GM19035 (cell line): ENCODE results near the gene SIAH2.
A peak's percentile ranks its signal among the peaks of the same experiment; 100 is the strongest.

Source experiments
- ATAC-seq: cut with Tn5 transposase; IDR thresholded peaks from one replicate; pipeline ENCODE4 v1.9.1; 2021; ENCODE audit not compliant: unreplicated experiment

SIAH2 gene

GRCh38 chr3:150775001-150775599 is 12.1 kb upstream of the SIAH2 start:
- ATAC-seq = no peak

GRCh38 chr3:150773616-150774192 is 10.7 kb upstream of the SIAH2 start:
- ATAC-seq = no peak

- no peak for ATAC-seq
Observed at GRCh38 chr3:150771600-150771999, 8.6 kb upstream of the SIAH2 start.

GRCh38 chr3:150770681-150771080 is 7.7 kb upstream of the SIAH2 start:
- no peak for ATAC-seq

- no peak for ATAC-seq
Observed at GRCh38 chr3:150766742-150767141, 3.8 kb upstream of the SIAH2 start.

DNA sequence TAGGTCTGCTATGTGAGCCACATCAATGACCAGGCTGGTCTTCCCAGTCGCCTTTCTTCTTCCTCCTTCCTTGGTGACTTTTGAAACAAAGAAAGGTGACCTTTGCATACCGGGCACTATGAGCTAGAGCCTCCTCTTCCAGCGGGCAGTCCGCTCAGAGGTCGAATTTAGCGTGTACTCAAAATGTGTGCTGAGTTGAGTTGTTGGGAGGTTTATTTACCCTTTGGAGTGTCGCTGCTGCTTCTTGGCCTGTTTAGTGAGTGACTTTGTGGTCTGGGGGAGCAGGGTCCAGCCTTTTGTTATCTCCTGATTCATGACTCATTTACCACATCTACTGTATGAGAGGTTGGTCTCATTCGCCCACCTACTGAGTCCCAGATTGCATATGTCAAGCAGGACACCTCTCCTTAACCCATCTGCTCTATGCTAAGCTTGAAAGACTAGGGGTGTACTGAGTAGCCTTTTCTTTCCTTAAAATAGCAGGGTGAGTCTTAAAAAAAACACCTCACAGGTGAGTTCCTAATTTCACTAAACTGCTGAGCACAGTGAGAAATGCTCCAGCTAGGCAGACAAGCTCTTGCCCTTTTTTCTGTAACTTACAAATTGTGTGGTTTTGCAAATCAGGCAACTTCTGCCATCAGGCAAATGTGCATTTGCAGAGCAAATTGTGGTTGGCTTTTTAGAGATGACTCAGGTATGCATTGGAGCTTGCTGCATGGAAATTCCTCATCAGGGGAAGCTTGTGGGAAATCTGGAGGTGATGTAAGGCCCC is 3.2 kb upstream of the SIAH2 start:
- peak; percentile 21 for ATAC-seq

DNA sequence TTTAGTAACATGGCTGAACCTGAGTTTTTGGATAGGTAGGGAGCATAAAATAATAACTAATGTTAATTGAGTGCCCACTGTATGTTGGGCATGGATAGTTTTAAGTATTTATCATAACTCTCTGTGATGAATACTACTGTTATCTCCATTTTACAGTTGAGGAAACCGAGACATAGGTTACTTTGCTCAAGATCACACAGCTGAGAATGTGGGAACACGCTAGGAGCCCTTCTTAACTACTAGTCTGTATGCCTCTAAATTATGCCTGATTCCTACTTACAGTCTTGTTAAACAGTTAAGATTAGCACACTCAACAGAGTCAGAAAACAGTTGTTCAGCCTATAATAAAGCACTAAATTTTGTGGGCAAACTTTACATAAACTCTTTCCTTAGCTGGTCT is 2.0 kb upstream of the SIAH2 start:
- no peak for ATAC-seq

DNA sequence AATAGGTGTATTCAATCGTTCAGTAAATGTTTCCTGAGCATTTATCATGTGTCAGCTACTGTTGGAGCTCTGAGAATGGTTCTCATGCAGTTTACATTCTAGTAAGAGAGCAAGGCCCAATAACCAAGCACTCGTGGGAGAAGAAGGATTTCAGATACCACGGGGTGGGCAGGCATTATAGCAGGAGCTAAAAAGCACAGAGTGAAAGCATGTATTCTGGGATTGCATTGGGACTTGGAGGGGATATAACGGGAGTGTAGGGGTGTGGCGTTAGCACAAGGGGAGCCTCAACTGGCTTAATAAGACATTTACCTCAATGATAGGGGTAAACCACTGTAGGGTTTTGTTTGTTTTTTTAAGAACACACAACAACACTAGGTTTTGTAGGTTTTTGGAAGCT is 1.6 kb upstream of the SIAH2 start:
- ATAC-seq = no peak

GRCh38 chr3:150763841-150764483 is 993 bp upstream of the SIAH2 start:
- peak; percentile 9 for ATAC-seq

GRCh38 chr3:150762662-150763121 is 277 bp downstream of the SIAH2 start:
- ATAC-seq = peak; percentile 2

DNA sequence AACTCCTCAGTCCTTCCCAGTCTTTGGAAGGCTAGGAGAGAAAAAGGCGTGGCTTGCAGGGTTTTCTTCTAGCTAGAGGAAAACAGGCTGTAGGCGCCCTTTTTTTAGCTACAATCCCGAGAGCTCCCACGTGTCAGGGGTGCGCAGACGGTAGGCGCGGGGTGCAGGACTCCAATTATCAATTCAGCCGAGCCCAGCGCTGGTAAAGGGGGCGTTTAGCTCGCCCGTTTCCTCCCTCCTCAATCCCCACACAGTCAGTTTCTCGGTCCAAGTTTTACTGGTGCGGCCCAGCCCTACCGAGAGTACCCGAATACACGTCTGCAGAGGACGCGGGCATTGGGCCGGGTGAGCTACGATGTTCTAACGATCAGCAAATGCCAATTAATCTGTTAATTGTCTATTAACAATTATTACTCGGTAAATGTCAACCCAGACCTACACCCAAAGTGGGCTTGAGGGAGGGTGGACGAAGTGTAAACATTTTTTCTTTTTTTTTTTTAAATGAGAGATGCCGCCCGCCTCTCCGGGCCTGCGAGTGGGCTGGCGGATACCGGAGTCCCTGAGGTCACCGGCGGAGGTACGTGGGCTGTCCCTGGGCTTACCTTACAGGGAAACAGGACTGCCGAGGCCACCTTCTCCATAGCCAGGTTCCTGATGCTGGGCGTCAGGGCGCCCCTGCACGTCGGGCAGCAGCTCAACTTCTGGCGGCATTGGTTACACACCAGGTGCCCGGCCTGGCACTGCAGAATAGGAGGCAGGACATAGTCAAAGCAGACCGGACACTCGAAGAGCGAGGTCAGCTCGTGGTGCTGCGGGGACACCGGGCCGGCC is 923 bp downstream of the SIAH2 start:
- no peak for ATAC-seq

DNA sequence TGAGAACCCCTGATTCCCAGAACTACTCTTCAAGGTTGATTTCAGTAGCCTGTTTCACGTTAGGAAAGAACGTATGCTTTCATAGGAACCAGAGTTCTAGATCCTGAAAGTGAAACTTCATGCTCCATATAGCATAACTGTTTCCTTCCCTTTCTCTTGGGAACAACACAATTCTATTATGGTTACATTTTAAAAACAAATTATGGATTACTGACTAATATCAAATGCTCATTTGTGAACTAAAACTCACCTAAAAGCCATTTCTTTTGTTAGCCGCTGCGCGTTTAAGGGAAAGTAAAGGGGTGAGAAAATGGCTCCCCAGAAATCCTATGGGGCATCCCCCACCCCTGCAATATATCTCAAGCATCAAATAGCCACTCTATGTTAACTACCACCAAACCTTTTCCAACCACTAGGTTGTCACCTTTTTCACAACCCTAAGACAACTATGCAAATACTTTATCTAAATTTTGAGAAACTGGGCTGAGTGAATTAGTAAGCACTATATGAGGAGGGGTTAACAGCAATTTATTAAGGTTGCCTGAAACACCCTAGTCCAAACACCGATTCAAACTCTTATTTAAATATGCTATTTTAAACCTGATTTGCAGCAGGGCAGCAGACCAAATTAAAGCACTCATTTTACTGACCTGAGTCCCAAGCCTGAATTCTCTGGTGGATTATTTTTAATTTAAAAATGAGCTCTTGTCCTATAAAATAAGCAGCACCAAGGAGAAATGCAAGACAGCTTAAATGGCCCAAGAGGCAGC is 2.4 kb downstream of the SIAH2 start:
- ATAC-seq = peak; percentile 24

- no peak for ATAC-seq
Observed at GRCh38 chr3:150759947-150760346, 3.0 kb downstream of the SIAH2 start.

GRCh38 chr3:150759319-150759718 is 3.6 kb downstream of the SIAH2 start:
- ATAC-seq = no peak

DNA sequence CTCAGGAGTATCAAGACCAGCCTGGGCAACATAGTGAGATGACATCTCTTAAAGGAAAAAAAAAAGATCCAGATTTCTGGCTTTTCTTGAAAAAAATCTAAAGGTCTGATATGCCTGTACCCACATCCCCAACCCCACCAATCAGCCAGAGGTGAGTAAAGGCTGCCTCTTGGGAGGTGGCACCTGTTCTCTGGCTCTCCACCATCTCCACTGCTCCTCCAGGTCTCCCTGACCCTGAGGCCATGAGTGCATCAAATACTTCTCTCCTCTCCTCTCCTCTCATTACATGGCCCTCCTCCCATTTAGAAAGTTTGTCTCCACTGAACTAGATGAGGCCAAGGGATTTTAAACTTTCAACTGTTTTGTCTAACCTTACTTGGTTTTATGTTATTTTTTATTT is 5.2 kb downstream of the SIAH2 start:
- no peak for ATAC-seq

DNA sequence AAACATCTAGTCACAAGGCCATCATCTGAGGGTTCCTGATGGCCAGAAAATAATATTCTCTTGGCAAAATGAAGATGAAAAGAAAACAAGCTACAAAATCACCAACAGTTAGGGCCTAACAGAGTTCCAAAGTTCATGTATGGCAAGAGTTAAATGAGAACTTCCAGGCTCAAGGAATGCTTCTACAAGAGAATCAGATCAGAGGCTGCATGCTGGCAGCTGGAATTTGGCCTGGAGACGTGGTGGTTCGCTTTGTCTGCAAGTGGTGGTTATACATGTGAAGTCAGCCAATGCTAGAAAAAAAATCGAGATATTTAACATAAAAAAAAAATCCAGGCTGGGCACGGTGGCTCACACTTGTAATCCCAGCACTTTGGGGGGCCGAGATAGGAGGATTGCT is 5.6 kb downstream of the SIAH2 start:
- ATAC-seq = no peak

DNA sequence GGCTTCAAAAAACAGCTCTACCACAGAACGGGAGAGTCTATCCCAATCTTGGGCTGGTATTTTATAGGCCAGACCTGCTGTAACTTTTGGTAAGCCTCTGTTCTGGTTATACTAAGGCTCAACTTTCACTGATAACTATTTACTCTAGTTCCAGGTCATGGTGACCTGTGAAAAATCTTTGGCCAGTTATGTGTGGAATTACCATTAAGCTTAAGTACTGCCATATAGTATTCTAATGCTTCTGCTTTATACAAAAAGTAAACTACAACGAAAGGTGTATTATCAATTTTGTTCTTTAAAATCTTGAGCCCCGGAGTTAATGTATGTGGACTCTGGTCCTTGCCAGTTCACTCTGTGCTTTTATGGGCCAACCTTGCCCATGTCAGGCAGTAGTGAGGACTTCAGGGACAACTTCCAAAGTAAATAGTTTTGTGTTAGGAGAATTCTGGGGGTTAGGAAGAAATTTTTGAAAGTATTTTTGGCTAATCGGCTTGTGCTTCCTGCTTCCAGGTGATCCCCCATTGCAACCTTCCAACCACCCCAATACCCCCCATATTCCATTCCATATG is 6.4 kb downstream of the SIAH2 start:
- no peak for ATAC-seq

DNA sequence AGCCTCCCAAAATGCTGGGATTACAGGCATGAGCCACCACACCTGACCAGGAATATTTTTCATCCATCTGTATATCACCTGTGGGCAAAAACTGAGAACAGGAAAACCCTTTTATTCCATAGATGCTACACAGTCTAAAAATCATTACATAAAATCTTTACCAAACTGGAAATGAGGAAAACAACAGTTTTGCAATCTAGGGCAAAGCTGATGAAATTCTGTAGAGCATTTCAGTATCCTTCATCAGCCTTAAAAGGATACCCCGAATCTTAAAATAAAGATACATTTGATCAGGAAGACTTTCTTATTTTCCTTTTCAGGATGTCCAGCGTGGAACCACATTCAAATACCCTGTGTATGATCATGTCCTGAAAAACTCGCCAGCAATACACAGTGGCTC is 7.1 kb downstream of the SIAH2 start:
- ATAC-seq = no peak

DNA sequence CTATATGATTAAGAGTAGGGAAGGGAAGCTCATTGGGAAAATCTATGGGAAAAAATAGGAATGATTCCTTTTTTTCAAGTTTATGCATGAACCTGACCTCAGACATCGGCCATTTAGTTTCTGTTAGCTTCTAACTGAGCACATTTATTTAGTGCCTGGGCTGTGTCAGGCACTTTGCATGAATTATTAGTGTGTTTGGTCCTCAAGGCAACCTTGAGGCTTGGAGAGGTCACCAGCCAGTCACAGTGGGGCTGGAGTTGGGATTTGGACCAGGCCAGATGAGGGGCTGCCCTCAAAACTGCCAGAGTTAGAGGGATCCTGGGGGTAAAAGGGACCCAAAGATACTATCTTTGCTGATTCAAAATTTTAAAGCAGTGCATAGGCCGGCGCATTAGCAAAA is 8.1 kb downstream of the SIAH2 start:
- no peak for ATAC-seq

GRCh38 chr3:150751781-150752263 is 11.1 kb downstream of the SIAH2 start:
- no peak for ATAC-seq
